Dermis blood vessel endothelial cell (primary cell): ENCODE data around the gene VAV3. TPM values are rescaled to one million over a fixed set of nuclear protein-coding genes. Genes with fewer than 3 reads are reported as not detected.
"Not testable (repeated sequence)": the region's sequence is repeated elsewhere in the genome, so short reads cannot be mapped to it uniquely, and the experiment has no call there.

Source experiments
- DNase-seq: peaks from one replicate; pipeline ENCODE4 v3.0.0; 2010
- total RNA-seq: library from RNA; depleted of rRNA; stranded (reverse); fragments of >200 nt; gene quantifications from 2 replicates; pipeline ENCODE4 v1.2.3, GENCODE V29; 2014

Gene VAV3, protein sequence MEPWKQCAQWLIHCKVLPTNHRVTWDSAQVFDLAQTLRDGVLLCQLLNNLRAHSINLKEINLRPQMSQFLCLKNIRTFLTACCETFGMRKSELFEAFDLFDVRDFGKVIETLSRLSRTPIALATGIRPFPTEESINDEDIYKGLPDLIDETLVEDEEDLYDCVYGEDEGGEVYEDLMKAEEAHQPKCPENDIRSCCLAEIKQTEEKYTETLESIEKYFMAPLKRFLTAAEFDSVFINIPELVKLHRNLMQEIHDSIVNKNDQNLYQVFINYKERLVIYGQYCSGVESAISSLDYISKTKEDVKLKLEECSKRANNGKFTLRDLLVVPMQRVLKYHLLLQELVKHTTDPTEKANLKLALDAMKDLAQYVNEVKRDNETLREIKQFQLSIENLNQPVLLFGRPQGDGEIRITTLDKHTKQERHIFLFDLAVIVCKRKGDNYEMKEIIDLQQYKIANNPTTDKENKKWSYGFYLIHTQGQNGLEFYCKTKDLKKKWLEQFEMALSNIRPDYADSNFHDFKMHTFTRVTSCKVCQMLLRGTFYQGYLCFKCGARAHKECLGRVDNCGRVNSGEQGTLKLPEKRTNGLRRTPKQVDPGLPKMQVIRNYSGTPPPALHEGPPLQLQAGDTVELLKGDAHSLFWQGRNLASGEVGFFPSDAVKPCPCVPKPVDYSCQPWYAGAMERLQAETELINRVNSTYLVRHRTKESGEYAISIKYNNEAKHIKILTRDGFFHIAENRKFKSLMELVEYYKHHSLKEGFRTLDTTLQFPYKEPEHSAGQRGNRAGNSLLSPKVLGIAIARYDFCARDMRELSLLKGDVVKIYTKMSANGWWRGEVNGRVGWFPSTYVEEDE
- total RNA-seq: 57.0 and 63.2 TPM in 2 replicates

DNA sequence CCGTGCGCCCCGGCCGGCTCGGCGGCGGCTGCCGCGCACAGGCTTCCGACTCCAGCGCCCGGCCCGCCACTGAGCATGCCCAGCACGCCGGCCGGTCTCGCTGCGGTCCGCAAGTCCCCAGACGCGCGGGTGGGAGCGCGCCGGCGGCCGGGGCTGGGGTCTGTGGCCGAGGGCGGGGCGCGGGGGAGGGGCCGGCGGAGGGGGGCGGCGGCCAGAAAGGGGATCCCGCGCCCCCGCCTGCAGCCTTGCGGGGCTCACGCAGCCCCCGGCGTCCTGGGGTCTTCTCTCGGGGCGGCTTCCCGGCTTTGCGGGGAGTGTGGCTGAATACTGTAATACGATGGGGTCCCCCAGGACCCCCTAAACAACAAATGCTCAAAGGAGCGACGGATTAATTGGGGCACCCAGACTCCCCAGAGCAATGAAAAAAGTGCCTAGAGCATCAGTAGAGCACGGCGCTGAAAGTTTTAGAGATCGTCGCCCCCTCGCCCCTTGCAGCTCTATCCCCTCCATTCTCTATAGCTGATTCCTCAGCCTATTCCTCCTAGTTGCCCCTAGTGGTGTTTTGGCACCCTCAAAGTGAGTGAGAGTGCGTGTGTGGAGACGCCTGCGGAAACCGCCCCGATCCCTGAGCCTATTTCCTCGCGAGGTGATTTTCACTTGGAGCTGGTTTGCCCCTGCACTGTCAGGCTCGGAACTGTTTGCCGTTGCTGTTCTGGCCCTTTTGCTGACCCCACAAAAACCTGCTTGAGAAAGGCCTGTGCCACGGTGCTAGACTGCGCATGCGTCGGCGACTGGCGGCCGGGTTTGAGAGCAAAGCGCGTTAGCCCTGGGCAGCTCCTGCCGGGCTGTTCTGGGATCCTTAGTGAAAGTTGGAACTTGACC is at the start of gene VAV3:
Gene VAV3 (minus strand): TSS at position 71 of the 882 bp plus-strand sequence. CDS start 311 bp downstream, outside the sequence.
- peak; percentile 90 for DNase-seq

DNA sequence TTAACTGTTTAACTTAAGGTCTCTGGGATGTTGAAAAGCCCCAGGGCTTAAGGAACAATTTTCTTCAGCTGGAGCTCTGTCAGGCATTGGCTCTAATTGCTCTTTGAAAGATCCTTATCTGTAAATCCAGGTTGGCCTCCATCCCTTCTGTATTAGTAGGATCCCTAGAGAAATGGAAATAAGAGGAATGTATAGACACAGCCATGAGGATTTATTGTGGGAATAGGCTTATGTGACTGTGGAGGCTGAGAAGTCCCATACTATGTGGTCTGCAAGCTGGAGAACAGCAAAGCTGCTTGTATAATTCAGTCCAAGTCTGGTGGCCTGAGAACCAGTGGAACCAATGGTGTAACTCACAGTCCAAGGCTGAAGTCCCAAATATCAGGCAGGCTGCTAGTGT is 47.6 kb upstream of the VAV3 start:
- DNase-seq: no peak

GRCh38 chr1:108011295-108011694 is 46.3 kb upstream of the VAV3 start:
- DNase-seq: no peak

- DNase-seq: no peak
These were observed 45.6 kb upstream of the VAV3 start for GRCh38 chr1:108010581-108010980.

- no peak for DNase-seq
These were observed 44.7 kb upstream of the VAV3 start for GRCh38 chr1:108009603-108010195.

GRCh38 chr1:108007531-108007930 is 42.6 kb upstream of the VAV3 start:
- DNase-seq: no peak

DNA sequence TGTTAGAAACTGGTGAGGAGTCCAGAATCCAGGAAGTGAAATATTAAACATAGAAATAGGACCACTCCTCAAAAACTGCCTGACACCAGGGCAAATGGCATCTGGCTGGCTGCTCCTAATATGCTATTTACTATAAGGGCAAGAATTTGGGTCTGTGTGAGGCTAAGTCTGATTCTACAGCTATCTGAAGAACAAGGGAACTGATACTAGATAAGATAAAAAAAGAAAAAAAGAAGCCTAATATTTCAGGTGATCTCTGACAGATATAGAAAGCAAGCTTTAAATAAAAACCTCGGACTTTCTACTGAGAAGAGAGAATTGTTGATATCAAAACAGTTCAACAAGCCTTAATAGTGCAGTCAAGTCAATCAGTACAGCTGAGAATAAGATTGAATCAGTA is 42.1 kb upstream of the VAV3 start:
- no peak for DNase-seq

- not testable (repeated sequence) for DNase-seq
These were observed 39.9 kb upstream of the VAV3 start for GRCh38 chr1:108004919-108005318.

GRCh38 chr1:108000620-108001111 is 35.7 kb upstream of the VAV3 start:
- peak; percentile 97 for DNase-seq

DNA sequence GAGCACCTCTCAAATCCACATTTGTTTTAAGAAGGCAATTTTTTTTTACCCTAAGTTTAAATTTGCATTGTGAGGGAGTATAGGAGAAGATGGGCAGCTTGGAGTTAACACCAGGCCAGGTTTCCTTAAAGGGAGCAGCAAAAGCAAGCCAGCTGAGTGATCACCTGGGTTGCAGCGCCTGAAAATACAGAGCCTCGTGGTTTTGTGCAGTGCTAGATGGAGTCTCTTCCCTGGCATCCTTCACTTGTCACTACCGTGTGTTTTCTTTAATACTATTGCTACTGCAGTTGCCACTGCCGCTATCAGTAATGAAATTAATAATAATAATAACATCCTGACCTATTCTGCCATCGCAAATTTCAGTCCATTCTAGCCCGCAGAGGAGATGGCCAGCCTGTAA is 35.2 kb upstream of the VAV3 start:
- DNase-seq: no peak

- no peak for DNase-seq
These were observed 32.9 kb upstream of the VAV3 start for GRCh38 chr1:107997866-107998265.

GRCh38 chr1:107993920-107994319 is 28.9 kb upstream of the VAV3 start:
- peak; percentile 85 for DNase-seq

GRCh38 chr1:107992347-107992746 is 27.4 kb upstream of the VAV3 start:
- no peak for DNase-seq

GRCh38 chr1:107991371-107992066 is 26.5 kb upstream of the VAV3 start:
- DNase-seq: no peak

GRCh38 chr1:107990606-107991005 is 25.6 kb upstream of the VAV3 start:
- DNase-seq: peak; percentile 6

GRCh38 chr1:107981277-107981676 is 16.3 kb upstream of the VAV3 start:
- no peak for DNase-seq

GRCh38 chr1:107979926-107980325 is 14.9 kb upstream of the VAV3 start:
- DNase-seq: no peak

DNA sequence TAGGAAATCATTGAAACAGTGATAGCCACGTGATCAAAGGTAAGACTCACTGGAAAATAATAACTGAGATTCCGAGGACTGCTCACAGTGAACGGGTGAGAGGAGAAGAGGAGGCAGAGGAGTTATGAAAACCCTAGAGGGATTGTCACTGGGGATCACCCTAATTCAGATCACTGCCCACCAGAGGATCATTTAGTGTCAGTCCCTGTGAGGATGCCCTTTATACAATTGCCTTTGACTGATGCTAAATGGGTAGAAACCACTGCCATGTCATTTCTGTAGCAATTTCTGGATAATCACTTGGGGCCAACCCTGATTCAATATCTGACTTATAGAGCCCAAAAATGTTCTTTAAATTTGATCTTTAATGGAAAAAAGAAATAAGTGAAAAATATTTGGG is 14.1 kb upstream of the VAV3 start:
- no peak for DNase-seq

DNA sequence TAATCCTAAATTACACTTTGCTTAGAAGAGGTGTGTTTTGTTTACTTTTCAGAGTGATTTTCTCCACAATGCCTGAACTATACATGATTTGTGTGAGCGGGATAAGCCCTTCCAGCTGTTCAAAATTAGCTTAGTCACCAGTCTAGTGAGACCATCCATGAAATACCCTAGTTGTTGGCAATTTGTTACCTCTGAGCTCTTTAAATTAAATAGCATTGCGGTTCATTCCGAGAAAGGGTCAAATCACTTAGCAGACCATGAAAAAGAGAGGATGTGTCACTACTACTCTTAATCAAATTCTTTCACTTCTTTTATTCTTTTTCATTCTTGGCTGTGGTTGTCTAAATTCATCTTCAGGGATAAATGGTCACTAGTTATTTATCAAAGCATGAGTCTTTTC is 11.9 kb upstream of the VAV3 start:
- DNase-seq: no peak

DNA sequence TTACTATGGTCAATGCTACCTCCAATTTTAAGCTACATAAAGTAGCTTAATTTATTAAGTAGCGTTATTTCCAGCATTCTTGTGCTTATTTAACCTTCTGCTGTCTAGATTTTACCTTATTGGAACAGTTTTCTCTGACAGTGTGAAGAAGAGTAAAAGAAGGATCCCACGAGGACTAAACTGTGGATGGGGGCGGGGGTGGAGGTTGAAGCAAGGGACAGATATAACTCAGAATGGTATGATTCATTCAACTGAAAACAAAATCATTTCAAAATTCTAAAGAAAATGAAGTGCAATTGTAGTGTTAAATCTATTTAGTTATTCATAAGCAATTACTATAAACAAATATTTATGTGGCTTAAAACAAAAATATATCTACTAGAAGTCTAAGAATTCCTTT is 11.5 kb upstream of the VAV3 start:
- DNase-seq: no peak

DNA sequence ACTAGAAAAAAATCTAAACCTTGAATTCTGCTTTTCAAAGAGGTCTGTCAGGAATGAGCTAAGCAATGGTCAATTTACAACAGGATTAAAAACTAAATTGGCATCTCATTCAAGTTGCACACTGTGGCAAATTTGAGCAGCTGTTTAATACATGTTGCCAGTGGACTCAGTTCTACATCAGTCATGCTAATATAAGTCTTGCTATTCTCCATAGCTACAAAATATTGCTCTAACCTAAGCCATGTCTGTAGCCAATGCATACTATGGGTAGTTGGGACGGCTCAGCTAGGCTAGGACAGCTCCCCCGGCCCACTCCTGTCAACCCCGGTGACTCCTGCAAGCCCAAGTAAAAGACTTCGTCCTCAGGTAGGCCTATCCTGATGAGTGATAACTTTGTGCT is 10.9 kb upstream of the VAV3 start:
- DNase-seq: no peak

- DNase-seq: no peak
These were observed 9.1 kb upstream of the VAV3 start for GRCh38 chr1:107974090-107974489.
